GM10266 (cell line): ENCODE measurements around the gene SPATA7.

Source experiments
- DNase-seq: peaks from one replicate; pipeline ENCODE4 v3.0.0; 2012; ENCODE audit errors: extremely low spot score
- TF ChIP-seq, protein P1 (sequence below): IDR thresholded peaks from 2 replicates; pipeline ENCODE4 v1.5.1; 2012; ENCODE audit warnings: mild to moderate bottlenecking, low read depth; ENCODE audit not compliant: control insufficient read depth, insufficient read depth; ENCODE audit errors: missing control alignments

Gene SPATA7

GRCh38 chr14:88352698-88353097 lies 32.8 kb upstream of the SPATA7 start:
- TF ChIP-seq, protein P1, sequence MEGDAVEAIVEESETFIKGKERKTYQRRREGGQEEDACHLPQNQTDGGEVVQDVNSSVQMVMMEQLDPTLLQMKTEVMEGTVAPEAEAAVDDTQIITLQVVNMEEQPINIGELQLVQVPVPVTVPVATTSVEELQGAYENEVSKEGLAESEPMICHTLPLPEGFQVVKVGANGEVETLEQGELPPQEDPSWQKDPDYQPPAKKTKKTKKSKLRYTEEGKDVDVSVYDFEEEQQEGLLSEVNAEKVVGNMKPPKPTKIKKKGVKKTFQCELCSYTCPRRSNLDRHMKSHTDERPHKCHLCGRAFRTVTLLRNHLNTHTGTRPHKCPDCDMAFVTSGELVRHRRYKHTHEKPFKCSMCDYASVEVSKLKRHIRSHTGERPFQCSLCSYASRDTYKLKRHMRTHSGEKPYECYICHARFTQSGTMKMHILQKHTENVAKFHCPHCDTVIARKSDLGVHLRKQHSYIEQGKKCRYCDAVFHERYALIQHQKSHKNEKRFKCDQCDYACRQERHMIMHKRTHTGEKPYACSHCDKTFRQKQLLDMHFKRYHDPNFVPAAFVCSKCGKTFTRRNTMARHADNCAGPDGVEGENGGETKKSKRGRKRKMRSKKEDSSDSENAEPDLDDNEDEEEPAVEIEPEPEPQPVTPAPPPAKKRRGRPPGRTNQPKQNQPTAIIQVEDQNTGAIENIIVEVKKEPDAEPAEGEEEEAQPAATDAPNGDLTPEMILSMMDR: no peak

DNA sequence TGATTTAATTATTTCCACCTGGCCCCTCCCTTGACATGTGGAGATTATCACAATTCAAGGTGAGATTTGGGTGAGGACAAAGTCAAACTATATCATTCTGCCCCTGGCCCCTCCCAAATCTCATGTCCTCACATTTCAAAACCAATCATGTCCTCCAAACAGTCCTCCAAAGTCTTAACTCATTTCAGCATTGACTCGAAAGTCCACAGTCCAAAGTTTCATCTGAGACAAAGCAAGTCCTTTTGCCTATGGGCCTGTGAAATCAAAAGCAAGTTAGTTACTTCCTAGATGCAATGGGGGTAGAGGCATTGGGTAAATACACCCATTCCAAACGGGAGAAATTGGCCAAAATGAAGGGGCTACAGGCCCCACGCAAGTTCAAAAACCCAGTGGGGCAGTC lies 31.1 kb upstream of the SPATA7 start:
- TF ChIP-seq, protein P1: no peak
- DNase-seq: no peak

More at GRCh38 chr14:88352698-88353097, 32.8 kb upstream of the SPATA7 start:
- no peak for DNase-seq

- no peak for DNase-seq
- TF ChIP-seq, protein P1: no peak
Observed at GRCh38 chr14:88359500-88359899, 26.0 kb upstream of the SPATA7 start.

- TF ChIP-seq, protein P1: no peak
- no peak for DNase-seq
Observed at GRCh38 chr14:88363644-88364043, 21.8 kb upstream of the SPATA7 start.

GRCh38 chr14:88364710-88365413 lies 20.6 kb upstream of the SPATA7 start:
- DNase-seq: no peak
- TF ChIP-seq, protein P1: no peak

GRCh38 chr14:88369496-88369895 lies 16.0 kb upstream of the SPATA7 start:
- DNase-seq: no peak
- TF ChIP-seq, protein P1: no peak

GRCh38 chr14:88379706-88380343 lies 5.6 kb upstream of the SPATA7 start:
- no peak for DNase-seq
- TF ChIP-seq, protein P1: no peak
